ENCODE results near the gene ADPRH.

DNA sequence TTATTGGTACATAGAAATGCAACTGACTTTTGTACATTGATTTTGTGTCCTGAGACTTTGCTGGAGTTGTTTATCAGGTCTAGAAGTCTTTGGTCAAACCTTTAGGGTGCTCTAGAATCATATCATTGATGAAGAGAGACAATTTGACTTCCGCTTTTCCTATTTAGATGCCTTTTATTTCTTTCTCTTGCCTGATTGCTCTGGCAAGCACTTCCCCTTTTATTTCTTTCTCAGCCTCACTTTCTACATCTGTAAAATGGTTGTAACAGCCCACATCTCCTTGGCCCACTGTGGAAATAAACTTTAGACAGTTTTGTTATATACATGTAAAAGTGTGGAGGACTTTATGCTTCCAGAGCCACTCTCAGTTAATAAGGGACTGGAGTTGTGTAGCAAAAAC lies 32.4 kb downstream of the ADPRH start:
- no peak for TF ChIP-seq POLR2A (IDR thresholded peaks at IDR 0.05; ENCODE audit: low read length)
- TF ChIP-seq GATA1 (IDR thresholded peaks at IDR 0.05; ENCODE audit: low read depth, low read length): no peak
